ENCODE measurements around the gene PTGES.
"Not testable (repeated sequence)": the region's sequence is repeated elsewhere in the genome, so short reads cannot be mapped to it uniquely, and the experiment has no call there.

Gene PTGES

DNA sequence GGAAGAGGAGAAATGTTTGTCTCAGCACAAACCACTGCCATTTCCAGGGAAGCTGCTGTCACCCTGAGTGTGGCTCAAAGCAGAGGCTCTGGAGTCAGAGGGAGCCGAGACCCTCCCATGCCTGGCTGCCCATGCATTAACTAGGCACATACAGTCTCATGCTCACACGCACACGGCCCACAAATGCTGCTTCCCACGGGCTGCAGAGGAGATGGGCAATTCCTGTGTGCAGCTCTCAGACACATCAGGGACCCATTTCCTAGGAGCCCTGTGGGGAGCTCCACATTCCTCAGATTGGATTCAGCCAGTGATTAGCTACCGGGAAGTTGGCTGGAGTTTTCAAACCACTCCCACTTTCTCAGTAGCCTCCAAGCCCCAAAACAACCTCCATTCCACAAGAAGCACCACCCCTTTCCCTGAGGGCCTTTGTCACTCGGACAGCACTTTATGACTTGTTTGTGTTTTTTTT is 9.1 kb upstream of the PTGES start:
- no peak for DNase-seq (ENCODE audit: low read depth)
- TF ChIP-seq MYC (IDR thresholded peaks at IDR 0.05; ENCODE audit: low read depth, low read length), result no peak
- TF ChIP-seq, protein P1, sequence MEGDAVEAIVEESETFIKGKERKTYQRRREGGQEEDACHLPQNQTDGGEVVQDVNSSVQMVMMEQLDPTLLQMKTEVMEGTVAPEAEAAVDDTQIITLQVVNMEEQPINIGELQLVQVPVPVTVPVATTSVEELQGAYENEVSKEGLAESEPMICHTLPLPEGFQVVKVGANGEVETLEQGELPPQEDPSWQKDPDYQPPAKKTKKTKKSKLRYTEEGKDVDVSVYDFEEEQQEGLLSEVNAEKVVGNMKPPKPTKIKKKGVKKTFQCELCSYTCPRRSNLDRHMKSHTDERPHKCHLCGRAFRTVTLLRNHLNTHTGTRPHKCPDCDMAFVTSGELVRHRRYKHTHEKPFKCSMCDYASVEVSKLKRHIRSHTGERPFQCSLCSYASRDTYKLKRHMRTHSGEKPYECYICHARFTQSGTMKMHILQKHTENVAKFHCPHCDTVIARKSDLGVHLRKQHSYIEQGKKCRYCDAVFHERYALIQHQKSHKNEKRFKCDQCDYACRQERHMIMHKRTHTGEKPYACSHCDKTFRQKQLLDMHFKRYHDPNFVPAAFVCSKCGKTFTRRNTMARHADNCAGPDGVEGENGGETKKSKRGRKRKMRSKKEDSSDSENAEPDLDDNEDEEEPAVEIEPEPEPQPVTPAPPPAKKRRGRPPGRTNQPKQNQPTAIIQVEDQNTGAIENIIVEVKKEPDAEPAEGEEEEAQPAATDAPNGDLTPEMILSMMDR (IDR thresholded peaks at IDR 0.05; ENCODE audit: low read depth, low read length), result no peak
- TF ChIP-seq, protein P2, sequence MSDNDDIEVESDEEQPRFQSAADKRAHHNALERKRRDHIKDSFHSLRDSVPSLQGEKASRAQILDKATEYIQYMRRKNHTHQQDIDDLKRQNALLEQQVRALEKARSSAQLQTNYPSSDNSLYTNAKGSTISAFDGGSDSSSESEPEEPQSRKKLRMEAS (IDR thresholded peaks at IDR 0.05; ENCODE audit: low read depth, low read length), result no peak
- TF ChIP-seq POLR2A (IDR thresholded peaks at IDR 0.05; ENCODE audit: extremely low read depth, insufficient read length), result no peak
- no peak overlapping the region for H3K4me3 ChIP-seq (ENCODE audit: low read depth, low read length)

DNA sequence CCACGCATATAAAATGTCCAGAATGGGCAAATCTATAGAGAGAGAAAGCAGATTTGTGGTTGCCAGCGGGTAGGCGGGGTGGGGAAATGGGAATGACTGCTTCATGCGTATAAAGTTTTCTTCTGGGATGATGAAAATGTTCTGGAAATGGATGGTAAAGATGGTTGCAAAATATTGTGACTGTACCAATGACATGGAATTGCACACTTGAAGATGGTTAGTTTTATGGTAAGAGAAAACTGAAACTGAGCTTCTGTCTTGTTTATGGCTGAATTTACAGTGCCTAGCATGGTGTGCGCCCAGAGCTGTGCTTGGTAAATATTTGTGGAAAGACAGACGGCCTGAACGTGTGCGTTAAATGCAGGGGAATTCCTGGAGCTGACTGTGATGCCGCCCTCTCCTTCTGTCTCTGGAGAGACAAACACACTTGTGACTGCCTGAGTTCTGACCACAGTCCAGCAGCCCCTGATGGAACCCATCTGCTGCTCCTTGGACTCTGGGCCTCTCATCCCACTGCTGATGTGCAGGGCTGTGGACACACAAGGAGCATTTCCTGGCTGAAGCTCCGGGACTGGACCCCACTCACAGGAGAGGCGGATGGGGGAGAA is 8.6 kb upstream of the PTGES start:
- no peak for DNase-seq (ENCODE audit: low read depth)
- TF ChIP-seq POLR2A (IDR thresholded peaks at IDR 0.05; ENCODE audit: extremely low read depth, insufficient read length) (no peak), MYC (IDR thresholded peaks at IDR 0.05; ENCODE audit: low read depth, low read length) (no peak)
- TF ChIP-seq, protein P2 (IDR thresholded peaks at IDR 0.05; ENCODE audit: low read depth, low read length), result no peak
- TF ChIP-seq, protein P1 (IDR thresholded peaks at IDR 0.05; ENCODE audit: low read depth, low read length), result no peak
- H3K4me3 ChIP-seq (ENCODE audit: low read depth, low read length), result no peak overlapping the region

DNA sequence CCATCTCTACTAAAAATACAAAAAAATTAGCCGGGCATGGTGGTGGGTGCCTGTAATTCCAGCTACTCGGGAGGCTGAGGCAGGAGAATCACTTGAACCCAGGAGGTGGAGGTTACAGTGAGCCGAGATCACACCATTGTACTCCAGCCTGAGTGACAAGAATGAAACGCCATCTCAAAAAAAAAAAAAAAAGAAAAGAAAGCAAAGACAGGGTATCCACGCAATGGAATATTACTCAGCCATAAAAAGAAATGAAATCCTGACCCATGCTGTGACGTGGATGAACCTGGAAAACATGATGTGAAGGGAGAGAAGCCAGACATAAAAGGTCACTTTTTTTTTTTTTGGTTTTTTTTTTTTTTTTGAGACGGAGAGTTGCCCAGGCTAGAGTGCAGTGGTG is 7.9 kb upstream of the PTGES start:
- H3K4me3 ChIP-seq (ENCODE audit: low read depth, low read length); DNase-seq (ENCODE audit: low read depth): not testable (repeated sequence)

DNA sequence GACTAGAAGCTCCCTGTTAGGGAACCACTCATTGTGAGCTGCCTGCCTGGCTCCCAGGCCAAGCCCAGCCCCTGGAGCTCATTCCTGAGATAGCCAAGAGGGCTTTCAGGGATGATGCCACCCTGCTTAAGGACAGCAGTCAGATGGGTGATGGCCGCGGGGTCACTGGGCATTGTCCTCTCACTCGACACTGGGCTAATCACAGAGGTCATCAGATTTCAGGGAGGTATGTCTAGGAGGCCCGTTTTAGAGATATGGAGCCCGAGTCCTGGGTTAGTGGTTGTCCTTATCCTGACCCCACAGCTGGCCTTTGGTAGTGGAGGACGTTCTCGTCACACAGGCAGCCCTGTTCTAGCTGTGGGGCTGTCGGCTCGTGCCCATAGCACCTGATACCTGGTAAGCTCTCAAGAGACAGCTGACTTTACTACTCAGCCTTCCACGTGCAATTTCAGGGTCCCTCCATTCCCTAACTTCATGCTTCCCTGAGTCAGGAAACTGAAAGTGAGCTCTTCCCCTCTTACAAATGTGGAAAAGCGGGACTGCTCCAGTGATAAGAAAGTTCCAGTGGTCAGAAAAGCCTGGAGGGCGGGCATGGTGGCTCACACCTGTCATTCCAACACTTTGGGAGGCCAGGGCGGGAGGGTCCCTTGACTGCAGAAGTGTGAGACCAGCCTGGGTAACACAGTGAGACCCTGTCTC is 7.1 kb upstream of the PTGES start:
- no peak for DNase-seq (ENCODE audit: low read depth)
- TF ChIP-seq MYC (IDR thresholded peaks at IDR 0.05; ENCODE audit: low read depth, low read length) (no peak), POLR2A (IDR thresholded peaks at IDR 0.05; ENCODE audit: extremely low read depth, insufficient read length) (no peak)
- TF ChIP-seq, protein P1 (IDR thresholded peaks at IDR 0.05; ENCODE audit: low read depth, low read length), result no peak
- TF ChIP-seq, protein P2 (IDR thresholded peaks at IDR 0.05; ENCODE audit: low read depth, low read length), result no peak
- no peak overlapping the region for H3K4me3 ChIP-seq (ENCODE audit: low read depth, low read length)

DNA sequence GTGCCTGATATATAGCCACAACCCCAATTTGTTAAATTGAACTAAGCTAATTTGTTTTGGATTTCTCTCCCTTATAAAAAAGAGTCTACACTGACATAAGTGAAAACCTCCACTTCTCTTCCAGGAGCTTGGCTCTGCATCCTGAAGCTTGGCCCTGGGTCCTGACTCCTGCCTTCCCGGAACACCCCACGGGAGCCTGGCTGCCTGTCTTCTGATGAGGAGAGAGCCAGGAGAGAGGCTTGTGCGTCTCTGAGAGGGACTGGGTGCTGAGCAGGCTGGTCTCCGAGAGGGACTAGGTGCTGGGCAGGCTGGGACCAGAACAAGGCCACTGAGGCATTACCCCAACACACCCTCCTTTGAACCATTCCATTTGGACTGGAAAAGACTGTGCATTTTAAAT is 6.5 kb upstream of the PTGES start:
- TF ChIP-seq, protein P2 (IDR thresholded peaks at IDR 0.05; ENCODE audit: low read depth, low read length), result no peak
- TF ChIP-seq MYC (IDR thresholded peaks at IDR 0.05; ENCODE audit: low read depth, low read length), result no peak
- no peak for TF ChIP-seq POLR2A (IDR thresholded peaks at IDR 0.05; ENCODE audit: extremely low read depth, insufficient read length)
- TF ChIP-seq, protein P1 (IDR thresholded peaks at IDR 0.05; ENCODE audit: low read depth, low read length), result no peak
- no peak for DNase-seq (ENCODE audit: low read depth)
- H3K4me3 ChIP-seq (ENCODE audit: low read depth, low read length), result no peak overlapping the region

DNA sequence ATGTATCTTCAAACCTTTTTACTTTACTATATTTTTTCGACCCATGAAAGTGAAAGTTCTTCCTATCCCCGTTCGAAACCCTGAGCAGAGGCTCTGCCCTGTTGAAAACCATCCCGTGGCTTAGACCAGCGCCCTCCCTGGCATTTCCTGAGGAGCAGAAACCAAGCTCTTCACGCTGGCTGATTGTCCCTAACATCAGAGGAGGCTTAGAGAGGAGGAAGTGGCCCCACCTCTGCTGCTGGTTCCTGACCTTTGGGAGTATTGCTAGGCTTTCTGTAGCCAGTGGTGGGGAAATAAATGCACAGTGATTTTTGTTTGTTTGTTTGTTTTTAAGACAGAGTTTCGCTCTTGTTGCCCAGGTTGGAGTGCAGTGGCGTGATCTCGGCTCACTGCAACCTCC is 4.2 kb upstream of the PTGES start:
- DNase-seq (ENCODE audit: low read depth), result peak; percentile 40
- TF ChIP-seq POLR2A (IDR thresholded peaks at IDR 0.05; ENCODE audit: extremely low read depth, insufficient read length), result no peak
- TF ChIP-seq, protein P1 (IDR thresholded peaks at IDR 0.05; ENCODE audit: low read depth, low read length), result no peak
- TF ChIP-seq, protein P2 (IDR thresholded peaks at IDR 0.05; ENCODE audit: low read depth, low read length), result no peak
- no peak for TF ChIP-seq MYC (IDR thresholded peaks at IDR 0.05; ENCODE audit: low read depth, low read length)
- no peak overlapping the region for H3K4me3 ChIP-seq (ENCODE audit: low read depth, low read length)
